CD4-positive, alpha-beta T cell treated with Interleukin-15 for 4 hours (primary cell): Measurements from ENCODE around the gene SLC7A11.

ENCODE experiments used
- DNase-seq: peaks from one replicate; pipeline ENCODE4 v3.0.0-alpha.2; 2020; ENCODE audit warnings: low spot score

The SLC7A11 gene

DNA sequence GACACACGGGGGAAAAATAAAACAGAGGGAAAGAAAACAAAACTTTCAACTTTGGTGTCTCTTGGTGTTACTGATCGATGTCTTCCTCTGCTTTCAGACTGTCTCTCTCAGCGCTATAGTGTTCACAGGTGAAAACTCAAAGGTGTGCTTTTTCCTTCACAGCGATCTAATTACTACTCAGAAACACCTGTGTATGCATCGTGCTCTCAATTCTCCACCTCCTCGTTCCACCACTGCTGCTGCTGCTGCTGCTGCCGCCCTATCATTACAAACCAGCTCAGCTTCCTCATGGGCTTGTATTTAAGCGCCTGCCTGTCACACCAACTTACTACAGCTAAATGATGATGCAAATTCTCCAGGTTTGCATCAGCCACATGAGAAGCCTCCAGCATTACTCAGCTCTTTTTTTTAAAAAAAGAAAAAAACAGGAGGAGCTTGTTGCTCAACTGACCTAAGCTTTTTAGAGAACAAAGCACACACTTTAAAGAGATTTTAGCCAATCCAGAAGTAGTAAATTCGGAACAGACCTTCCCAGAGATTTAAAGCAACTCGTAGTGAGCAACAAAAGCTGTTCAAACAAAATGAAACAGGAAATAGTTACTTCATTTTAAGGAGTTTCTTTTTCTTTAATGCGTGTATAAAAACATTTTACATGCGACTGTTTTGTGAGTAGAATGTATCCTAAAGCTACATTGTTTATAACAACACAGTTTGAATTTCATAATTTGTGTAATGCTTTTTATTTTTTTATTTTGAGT, at the start of gene SLC7A11:
Gene SLC7A11, minus strand, starts transcription at position 274 of the 758 bp plus-strand sequence. CDS start 280 bp downstream, outside the sequence.
- DNase-seq = peak; percentile 38

DNA sequence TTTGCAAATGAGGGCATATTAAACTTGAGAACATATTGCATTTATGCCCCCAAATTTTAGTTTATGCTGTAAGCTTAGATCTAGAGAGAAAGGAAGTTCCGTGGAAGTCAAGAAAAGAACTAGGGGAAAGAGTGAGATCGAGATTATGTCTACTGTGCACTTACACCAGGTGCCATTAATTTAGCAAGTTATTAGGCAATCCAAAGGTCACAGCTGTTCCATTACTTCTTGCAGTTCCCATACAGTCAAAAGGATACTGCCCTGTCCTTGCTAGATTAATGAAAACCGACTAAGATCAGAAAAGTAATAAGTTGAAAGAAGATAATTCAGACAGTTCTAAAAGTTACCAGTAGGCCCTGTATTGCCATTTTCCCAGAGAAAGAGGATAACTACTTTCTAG, 49.3 kb upstream of the SLC7A11 start:
- no peak for DNase-seq

DNA sequence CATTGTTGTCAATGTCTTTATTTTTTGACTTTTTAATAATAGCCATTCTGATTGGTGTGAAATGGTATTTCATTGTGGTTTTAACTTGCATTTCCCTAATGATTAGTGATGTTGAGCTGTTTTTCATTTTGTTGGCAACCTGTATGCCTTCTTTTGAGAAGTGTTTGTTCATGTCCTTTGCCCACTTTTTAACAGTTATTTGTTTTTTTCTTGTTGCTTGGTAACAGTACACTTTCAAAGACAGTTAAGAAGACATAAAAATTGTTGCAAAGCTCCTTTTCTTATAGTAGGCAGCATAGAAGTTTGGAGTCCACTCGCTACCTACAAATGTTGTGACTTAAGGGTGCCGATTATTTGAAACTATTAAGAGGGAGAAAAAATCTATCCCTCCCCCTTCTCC, 48.7 kb upstream of the SLC7A11 start:
- DNase-seq = no peak

DNA sequence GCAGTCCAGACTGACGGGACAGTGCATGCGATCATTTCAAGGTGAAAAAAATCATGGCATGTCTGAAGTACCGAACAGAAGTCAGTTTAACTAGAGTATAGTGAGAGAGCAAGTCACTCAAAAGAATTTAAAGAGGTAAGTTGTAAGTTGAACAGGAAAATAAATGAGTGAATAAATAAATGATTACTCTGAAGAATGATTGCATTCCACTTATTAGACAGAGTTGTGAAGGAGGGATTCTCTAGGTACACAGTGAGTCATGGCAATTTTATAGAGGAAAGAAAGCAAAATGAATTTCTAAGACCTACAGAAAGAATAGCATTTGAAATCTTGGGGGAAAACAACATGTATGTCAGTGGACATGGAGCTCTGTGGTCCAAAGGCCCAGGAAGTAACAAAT, 37.1 kb upstream of the SLC7A11 start:
- DNase-seq = no peak

DNA sequence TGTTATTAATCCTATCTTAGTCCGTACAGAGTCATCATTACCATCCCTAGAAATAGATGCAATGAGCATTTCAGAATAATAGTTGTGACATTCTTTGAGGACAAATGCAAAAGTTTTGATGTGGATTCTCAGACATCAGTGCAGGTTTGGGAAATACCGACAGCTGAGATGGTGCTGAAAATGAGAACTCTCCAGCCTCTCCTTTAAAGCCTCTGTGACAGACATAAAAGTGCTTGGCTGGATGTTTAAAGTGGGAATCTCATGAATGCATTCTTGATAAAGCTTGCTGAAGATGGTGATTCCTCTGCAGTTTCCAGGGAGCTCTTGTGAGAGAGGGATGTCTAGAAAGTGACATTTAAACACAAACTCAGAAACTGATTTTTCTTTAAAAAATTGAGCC, 35.0 kb upstream of the SLC7A11 start:
- DNase-seq = no peak

DNA sequence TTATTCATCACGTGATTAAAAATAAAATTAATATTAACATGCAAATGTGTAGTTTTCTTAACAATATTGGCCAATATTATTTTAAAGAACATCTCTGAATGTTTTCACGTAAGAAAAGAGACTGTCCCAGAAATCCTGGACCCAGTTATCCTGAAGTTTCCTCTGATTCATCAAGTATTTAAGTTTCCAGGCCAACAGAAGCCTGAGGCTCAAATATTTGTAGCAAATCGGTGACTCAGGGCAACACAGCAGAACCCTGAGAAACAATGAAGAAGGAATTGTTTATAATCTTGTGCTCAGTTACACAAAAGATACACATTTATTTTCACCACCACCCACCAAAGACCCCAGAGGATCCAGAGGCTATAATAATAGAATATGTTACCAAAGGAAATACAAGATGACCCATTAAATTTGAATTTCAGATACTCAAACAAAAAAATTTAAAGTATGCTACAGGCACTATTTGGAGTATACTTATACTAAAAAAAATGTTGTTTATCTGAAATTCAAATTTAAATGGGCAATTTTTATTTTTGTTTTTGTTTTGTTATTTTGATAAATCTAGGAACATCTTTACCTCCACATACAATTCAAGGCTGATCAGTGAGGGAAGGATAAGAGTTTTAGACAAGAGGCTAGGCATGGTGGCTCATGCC, 33.9 kb upstream of the SLC7A11 start:
- DNase-seq = no peak

DNA sequence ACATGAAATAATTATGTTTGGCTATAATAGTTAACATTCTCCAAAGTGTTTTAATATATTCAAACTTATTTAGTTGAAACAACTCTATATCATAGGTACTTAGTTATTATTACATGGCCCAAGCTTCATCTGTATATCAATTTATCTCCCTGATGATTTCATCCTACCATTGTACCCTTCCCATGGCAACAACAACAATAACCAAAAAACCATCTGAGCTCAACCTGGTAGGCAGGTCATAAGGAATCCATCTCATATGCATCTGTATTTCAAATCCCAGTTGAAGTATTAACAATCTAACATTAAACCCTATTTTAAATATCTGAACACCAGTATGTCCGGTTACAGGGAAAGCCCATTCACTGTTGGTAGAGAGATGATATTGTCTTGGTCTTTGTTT, 33.1 kb upstream of the SLC7A11 start:
- no peak for DNase-seq

DNA sequence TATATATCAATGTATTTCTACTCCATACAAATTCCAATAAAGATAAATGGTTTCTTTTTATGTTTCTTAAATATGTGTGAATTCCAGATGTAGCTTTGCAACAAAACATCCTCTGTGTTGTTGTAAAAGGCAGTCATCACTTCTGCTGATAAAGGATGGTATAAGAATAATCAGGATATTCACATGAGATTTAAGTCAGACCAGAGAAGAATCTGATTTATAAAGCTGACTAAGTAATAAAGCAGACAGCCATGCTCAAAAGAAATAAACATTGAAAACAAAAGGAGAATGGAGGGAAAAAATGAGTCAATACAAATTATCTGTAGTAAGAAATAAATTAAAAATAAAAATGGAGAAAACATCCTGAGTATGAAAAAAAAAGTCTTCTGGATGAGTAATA, 27.0 kb upstream of the SLC7A11 start:
- DNase-seq = no peak

DNA sequence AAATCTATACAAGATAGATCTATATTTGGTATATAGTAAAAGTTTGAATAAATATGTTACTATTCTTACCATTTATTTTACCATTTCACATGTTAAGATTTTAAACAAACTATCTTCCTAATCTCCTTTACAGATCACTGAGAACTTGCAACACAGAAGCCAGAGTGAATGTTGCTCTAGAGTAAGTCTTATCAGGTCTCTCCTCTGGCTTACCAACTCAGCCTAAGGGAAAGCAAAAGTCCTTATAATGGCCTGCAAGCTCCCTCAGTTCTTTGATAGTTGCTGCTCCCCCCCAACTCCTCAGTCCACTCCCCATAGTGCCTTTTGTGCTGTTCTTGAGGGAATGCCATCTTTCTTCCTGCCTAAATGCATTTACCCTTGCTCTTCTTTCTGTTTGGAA, 25.7 kb upstream of the SLC7A11 start:
- no peak for DNase-seq

DNA sequence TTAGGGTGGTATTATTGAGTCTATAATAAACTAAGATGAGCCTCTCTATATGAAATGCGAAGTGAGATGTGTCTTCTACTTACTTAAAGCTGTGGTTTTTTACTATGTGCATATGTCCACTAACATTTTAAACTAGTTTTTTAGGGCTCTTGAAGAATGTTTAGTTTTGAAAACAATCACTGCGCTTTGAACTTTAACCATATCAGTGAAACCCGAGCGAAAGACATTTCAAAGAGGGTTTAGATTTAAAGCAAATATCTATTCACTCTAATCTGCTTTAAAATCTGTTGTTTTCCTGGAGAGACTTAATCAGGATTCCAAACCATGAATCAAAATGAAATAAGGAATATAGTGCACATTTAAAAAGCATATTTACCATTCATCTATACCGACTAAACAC, 24.8 kb upstream of the SLC7A11 start:
- no peak for DNase-seq

DNA sequence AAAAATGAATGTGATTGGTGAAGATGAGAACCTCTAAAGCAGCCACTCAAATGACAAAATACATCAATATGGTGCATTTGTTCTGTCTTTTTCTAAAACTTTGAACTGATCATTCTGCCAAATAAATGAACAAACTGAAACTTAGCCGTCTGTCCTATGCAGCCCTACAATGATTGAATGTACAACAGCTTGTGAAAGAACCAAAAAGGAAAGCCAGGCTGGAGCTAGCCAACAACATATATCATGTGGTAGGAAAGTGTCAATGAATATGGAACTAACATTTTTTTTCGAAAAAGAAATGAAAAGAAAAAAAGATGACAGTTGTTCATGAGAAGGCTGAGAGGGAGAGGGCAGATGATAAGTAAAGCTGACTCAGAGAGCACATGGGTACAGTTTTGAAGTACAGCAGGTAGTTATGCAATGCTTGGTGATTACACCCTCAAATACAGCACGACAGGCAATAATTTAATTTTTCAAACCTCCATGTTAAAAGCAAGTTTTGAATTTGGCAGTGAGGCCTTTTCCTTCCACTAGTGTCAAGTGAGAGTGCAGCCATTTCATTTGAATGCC, 21.2 kb upstream of the SLC7A11 start:
- no peak for DNase-seq

DNA sequence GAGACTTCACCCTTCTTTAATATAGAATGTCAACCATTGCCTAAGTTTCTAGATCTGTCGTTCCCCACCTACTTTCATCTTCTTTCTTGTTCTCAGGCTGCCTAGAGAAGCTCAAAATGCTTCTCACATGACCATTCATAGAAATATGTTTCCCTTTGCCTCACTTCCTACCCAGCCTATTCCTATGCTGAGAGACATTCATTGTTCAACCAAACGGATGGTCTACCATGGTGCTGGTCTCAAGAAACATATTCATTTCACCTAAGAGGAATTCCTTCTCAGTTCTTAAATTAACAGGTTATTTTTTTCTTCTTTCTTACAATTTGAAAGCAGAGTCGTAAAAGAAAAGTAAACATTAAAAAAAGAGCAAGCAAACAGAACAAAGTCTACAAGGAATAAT, 20.3 kb upstream of the SLC7A11 start:
- DNase-seq = no peak

DNA sequence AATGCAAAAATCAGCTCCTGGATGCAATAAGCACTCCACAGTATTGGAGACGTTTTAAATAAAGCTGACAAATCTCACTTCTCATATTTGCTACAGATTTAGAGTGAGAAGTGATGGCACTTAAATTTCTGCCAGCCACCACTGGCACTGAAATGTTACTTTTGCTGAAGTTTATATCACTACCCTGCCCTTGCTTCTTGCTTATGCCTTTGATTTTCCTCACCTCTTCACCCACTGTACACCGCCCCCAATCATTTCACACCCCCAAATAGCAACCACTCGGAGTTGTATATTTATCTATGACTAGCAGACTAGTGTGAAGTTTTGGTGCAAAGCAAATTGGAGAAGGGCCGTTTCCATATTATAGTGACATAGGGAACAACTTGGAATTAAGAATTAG, 19.9 kb upstream of the SLC7A11 start:
- DNase-seq = no peak

DNA sequence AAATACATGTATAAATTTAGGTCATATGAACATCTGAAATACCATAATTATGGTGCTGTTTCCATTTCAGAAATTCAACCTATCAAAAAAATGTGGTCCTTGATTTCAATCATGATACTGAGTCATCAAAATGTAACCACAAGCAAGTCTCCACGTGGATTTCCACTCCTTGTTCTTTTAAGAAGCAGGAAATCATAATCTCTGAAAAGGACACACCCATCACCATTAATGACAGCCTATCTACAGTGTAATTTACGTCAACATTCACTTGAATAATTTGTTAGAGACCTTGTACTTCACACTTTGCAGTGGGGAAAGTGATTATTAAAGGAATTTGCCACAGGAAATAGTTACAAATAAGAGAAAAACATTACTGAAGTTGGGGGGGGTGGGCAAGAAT, 17.7 kb upstream of the SLC7A11 start:
- DNase-seq = no peak

DNA sequence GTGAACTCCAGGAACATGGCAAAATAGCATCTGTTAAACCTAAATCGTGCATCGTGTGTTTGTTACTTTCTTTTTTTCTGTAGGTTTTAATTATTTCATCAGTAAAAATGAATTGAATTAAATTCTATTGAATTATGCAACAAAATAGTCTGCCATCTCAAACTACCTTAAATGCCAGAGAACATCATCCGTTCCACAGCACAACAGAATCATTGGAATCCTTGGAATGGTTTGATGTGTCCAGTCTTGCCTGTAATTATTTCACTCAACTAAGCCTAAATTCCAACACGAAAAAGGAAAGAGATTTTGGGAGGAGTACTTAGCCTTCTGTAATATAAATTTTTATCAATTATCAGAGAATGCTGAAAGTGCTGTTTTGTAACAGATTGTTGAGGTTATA, 17.1 kb upstream of the SLC7A11 start:
- no peak for DNase-seq

DNA sequence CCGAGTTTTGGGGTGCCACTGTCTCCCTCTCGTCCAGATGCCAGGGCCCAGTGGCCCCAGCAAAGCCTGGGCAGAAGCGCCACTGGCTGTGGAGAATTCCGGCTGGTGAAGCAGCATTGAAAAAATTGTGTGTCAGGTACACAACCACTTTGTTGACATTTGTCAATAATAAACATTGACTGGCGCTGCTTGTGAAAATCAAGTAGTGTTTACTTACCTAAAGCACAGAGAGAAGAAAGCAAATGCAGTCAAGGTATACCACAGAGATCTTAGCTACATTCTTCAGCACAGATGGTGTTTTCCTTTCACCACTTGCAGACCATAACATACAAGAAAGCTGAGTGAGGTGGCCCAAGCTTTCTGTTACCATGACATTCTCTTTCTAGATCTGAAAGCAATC, 14.5 kb upstream of the SLC7A11 start:
- no peak for DNase-seq

DNA sequence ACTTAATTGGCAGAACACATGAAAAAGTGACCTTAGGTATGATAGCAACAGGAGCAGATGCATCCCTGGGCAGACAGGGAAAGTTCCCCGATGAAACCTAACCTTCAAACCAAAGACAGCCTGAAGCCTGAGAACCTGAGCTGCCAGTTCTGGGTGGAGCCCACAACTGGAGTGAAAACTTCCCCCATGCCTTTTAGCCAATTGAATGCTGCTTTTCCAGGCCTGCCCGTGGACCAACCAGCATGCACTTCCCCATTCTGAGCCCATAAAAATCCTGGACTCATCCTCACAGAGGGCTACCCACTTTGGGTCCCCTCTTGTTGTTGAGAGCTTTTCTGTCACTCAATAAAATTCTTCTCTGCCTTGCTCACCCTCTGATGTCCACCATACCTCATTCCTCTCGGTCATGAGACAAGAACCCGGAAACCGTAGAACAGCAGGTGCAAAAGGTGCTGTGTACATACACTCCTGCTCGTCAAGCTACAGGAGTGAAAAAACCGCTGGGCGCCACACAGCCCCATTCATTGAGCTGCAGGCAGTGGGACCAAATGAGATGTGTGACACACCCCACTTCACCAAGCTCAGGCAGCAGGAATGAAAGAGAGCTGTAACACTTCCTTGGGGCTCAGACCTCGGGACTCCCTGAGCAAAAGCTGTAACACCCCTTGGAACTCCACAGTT, 13.9 kb upstream of the SLC7A11 start:
- DNase-seq = no peak

DNA sequence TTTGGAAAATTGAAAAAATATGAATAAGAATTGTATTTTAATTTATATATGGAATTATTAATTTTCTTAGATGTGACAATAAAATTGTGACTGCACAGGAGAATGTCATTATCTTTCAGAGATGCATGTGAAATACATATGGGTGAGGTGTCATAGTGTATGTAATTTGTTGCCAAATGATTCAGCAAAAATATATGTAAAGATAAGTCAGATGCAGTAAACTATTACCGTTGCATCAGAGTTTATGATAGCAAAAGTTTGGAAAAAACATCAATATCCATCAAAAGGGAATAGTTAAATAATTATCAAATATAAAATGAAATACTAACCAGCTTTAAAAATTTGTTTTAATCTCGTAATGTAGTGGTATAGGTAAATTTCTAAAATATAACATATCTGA, 10.4 kb upstream of the SLC7A11 start:
- no peak for DNase-seq

DNA sequence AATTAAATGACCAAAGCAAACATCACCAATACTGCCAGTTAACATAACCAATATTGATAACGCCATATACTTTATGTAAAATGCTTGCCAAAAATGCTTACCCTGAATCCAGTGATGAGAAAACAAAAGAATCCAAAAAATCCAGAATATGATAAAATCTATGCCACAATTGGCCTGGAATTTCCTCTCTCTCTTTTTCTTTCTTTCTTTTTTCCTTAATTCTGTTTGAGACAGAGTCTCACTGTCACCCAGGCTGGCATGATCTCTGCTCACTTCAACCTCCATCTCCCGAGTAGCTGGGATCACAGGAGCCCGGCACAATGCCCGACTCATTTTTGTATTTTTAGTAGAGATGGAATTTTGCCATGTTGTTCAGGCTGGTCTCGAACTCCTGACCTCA, 9.8 kb upstream of the SLC7A11 start:
- no peak for DNase-seq

DNA sequence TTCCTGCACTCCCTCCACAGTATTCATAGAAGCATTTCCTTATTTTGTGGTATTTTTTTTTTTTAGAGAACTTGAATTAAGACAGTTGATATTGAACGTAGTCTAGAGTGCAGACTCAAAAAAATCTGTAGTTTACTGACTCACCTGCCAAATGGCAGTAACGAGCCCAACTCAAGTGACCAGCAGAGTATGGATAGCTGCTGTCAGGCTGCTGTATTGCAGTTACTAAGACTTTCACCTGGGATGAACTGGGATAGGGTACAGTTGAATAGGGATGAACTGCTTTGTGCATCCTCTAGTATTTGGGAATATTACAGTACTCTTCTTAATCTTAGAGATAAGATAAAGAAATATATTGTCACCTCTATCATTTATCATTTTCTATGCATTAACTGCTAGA, 7.0 kb upstream of the SLC7A11 start:
- DNase-seq = no peak

DNA sequence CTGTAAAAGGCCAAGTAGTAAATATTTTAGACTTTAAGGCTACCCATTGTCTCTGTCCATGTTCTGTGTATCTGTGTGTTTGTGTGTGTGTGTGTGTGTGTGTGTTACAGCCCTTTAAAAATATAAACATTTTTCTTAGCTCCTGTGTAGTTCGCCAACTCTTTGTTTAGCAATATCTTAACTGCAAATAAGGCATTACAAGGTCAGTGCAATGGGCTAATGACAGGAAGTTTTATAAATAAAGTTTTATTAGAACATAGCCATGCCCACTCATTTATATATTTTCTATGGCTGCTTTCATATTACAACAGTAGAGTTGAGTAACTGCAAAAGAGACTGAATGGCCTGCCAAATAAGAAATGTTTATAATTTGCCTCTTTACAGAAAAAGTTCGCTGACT, 5.9 kb upstream of the SLC7A11 start:
- DNase-seq = no peak

DNA sequence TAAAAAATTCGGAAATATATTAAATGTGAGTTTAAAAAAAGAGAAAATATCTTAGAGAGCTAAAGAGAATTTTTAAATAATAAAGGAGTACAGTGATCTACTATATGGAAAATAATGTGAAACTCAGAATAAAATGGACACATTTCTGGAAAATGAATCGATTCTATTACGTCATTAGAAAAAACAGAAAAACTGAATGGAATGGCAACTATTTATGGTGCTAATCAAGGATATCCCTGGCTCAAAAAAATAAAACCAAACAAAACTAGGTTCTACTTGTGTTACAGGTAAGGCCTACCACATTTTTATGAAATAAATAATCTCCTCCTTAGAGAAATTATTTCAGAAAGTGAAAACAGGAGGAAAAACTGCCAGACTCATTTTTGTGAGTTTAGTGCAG, 5.5 kb upstream of the SLC7A11 start:
- DNase-seq = no peak

DNA sequence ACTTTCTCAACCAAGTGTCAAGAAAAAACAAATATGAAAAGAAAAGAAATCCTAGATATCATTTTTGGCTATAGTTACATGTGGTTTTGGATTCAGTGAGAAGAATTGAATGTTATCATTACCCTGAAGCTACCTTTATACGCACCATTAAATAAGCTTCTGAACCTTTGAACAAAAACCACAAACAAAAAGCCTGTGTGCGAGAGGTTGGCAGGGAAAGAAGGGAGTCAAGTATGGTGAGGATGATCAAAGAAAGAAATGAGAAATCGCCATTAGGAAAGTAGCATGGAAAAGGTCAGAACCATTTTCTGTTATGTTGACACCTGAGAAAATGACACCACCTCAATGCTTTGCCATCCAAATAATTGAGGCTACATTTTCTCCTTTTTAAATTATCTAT, 1.2 kb upstream of the SLC7A11 start:
- DNase-seq = no peak
